T-helper 1 cell treated with Interleukin-12 subunit alpha and Interleukin-12 subunit beta and Interleukin-4 antibody, amounts not matched to agents 30 μg/mL and 1 μg/mL, for 36 hours (primary cell): ENCODE results near the gene UBAC1.

ENCODE experiments used
- H3K27ac Mint-ChIP-seq: one replicate; pipeline ENCODE4 v1.8.0; 2021; ENCODE audit warnings: mild to moderate bottlenecking, mixed read lengths
- H3K27me3 Mint-ChIP-seq: one replicate; pipeline ENCODE4 v1.8.0; 2021; ENCODE audit warnings: low read depth, mixed read lengths
- H3K36me3 Mint-ChIP-seq: one replicate; pipeline ENCODE4 v1.8.0; 2021; ENCODE audit warnings: low read depth, mixed read lengths
- H3K4me1 Mint-ChIP-seq: one replicate; pipeline ENCODE4 v1.8.0; 2021; ENCODE audit warnings: low read depth, mixed read lengths
- H3K4me3 Mint-ChIP-seq: one replicate; pipeline ENCODE4 v1.8.0; 2021; ENCODE audit warnings: mild to moderate bottlenecking, moderate library complexity, mixed read lengths
- H3K9me3 Mint-ChIP-seq: one replicate; pipeline ENCODE4 v1.8.0; 2021; ENCODE audit warnings: mixed read lengths

The UBAC1 gene

GRCh38 chr9:135931349-135931820 lies 29.8 kb downstream of the UBAC1 start:
- Mint-ChIP-seq H3K27ac (no peak overlapping the region), H3K9me3 (no peaks in the 10 kb centered on the region), H3K4me3 (no peak overlapping the region), H3K4me1 (peaks cover 9% of the 10 kb centered on the region), H3K36me3 (peaks cover 32% of the 10 kb centered on the region), H3K27me3 (no peaks in the 10 kb centered on the region)

GRCh38 chr9:135930446-135931345 lies 30.5 kb downstream of the UBAC1 start:
- Mint-ChIP-seq H3K27me3 (no peaks in the 10 kb centered on the region), H3K36me3 (peaks cover 27% of the 10 kb centered on the region), H3K9me3 (no peaks in the 10 kb centered on the region), H3K4me3 (no peak overlapping the region), H3K27ac (no peak overlapping the region), H3K4me1 (peaks cover 12% of the 10 kb centered on the region)

GRCh38 chr9:135929656-135930445 lies 31.3 kb downstream of the UBAC1 start:
- no peaks in the 10 kb centered on the region for H3K9me3 Mint-ChIP-seq
- H3K4me1 Mint-ChIP-seq = peaks cover 20% of the 10 kb centered on the region
- H3K27me3 Mint-ChIP-seq = no peaks in the 10 kb centered on the region
- no peak overlapping the region for H3K27ac Mint-ChIP-seq
- peaks cover 21% of the 10 kb centered on the region for H3K36me3 Mint-ChIP-seq
- no peak overlapping the region for H3K4me3 Mint-ChIP-seq

GRCh38 chr9:135928731-135929655 lies 32.2 kb downstream of the UBAC1 start:
- H3K9me3 Mint-ChIP-seq = no peaks in the 10 kb centered on the region
- no peak overlapping the region for H3K4me3 Mint-ChIP-seq
- H3K27me3 Mint-ChIP-seq = no peaks in the 10 kb centered on the region
- peaks cover 22% of the 10 kb centered on the region for H3K4me1 Mint-ChIP-seq
- H3K27ac Mint-ChIP-seq = no peak overlapping the region
- peaks cover 24% of the 10 kb centered on the region for H3K36me3 Mint-ChIP-seq

- Mint-ChIP-seq H3K9me3 (no peaks in the 10 kb centered on the region), H3K4me1 (peaks cover 22% of the 10 kb centered on the region), H3K4me3 (no peak overlapping the region), H3K27me3 (no peaks in the 10 kb centered on the region), H3K27ac (no peak overlapping the region), H3K36me3 (peaks cover 20% of the 10 kb centered on the region)
Measured at GRCh38 chr9:135928074-135928730, 33.0 kb downstream of the UBAC1 start.

- Mint-ChIP-seq H3K9me3 (no peaks in the 10 kb centered on the region), H3K4me1 (peaks cover 22% of the 10 kb centered on the region), H3K27ac (no peak overlapping the region), H3K27me3 (no peaks in the 10 kb centered on the region), H3K4me3 (no peak overlapping the region), H3K36me3 (peaks cover 16% of the 10 kb centered on the region)
Measured at GRCh38 chr9:135927195-135928013, 33.8 kb downstream of the UBAC1 start.

GRCh38 chr9:135926402-135927194 lies 34.6 kb downstream of the UBAC1 start:
- Mint-ChIP-seq H3K4me1 (peaks cover 22% of the 10 kb centered on the region), H3K36me3 (peaks cover 13% of the 10 kb centered on the region), H3K27me3 (no peaks in the 10 kb centered on the region), H3K9me3 (no peaks in the 10 kb centered on the region), H3K27ac (no peak overlapping the region), H3K4me3 (no peak overlapping the region)

GRCh38 chr9:135925496-135926133 lies 35.6 kb downstream of the UBAC1 start:
- H3K36me3 Mint-ChIP-seq = peaks cover 3% of the 10 kb centered on the region
- H3K27ac Mint-ChIP-seq = peak overlapping the region; percentile 45
- H3K9me3 Mint-ChIP-seq = no peaks in the 10 kb centered on the region
- H3K4me3 Mint-ChIP-seq = no peak overlapping the region
- H3K27me3 Mint-ChIP-seq = no peaks in the 10 kb centered on the region
- peaks cover 22% of the 10 kb centered on the region for H3K4me1 Mint-ChIP-seq

GRCh38 chr9:135924628-135925338 lies 36.4 kb downstream of the UBAC1 start:
- Mint-ChIP-seq H3K4me1 (peaks cover 22% of the 10 kb centered on the region), H3K27me3 (no peaks in the 10 kb centered on the region), H3K4me3 (no peak overlapping the region), H3K36me3 (peaks cover 2% of the 10 kb centered on the region), H3K9me3 (no peaks in the 10 kb centered on the region), H3K27ac (no peak overlapping the region)

GRCh38 chr9:135923508-135923907 lies 37.7 kb downstream of the UBAC1 start:
- Mint-ChIP-seq H3K36me3 (peaks cover 8% of the 10 kb centered on the region), H3K9me3 (peaks cover 8% of the 10 kb centered on the region), H3K4me1 (peaks cover 22% of the 10 kb centered on the region), H3K27me3 (no peaks in the 10 kb centered on the region), H3K27ac (no peak overlapping the region), H3K4me3 (no peak overlapping the region)

GRCh38 chr9:135921749-135922310 lies 39.3 kb downstream of the UBAC1 start:
- no peak overlapping the region for H3K27ac Mint-ChIP-seq
- peaks cover 12% of the 10 kb centered on the region for H3K36me3 Mint-ChIP-seq
- H3K27me3 Mint-ChIP-seq = no peaks in the 10 kb centered on the region
- H3K9me3 Mint-ChIP-seq = peaks cover 21% of the 10 kb centered on the region
- H3K4me1 Mint-ChIP-seq = peaks cover 15% of the 10 kb centered on the region
- no peak overlapping the region for H3K4me3 Mint-ChIP-seq
